H9 (cell line): Measurements from ENCODE around the gene PPP1R16B. TPM values are rescaled to one million over a fixed set of nuclear protein-coding genes. Genes with fewer than 3 reads are reported as not detected.

ENCODE experiments used
- DNase-seq: peaks from one replicate; pipeline ENCODE4 v3.0.0-alpha.2; 2017
- H2AFZ ChIP-seq: one replicate; pipeline ENCODE4 v1.6.1; 2013; ENCODE audit warnings: mild to moderate bottlenecking, low read length, control low read depth, moderate library complexity
- H2AK5ac ChIP-seq: 2 replicates; pipeline ENCODE4 v1.6.1; 2013; ENCODE audit warnings: low read length, control low read depth, mixed read lengths; ENCODE audit not compliant: insufficient read length
- H2BK120ac ChIP-seq: one replicate; pipeline ENCODE4 v1.6.1; 2013; ENCODE audit warnings: low read depth, mild to moderate bottlenecking, low read length, control low read depth, inconsistent platforms; ENCODE audit not compliant: poor library complexity, severe bottlenecking
- H2BK12ac ChIP-seq: 2 replicates; pipeline ENCODE4 v1.6.1; 2013; ENCODE audit warnings: low read length, control low read depth, mixed read lengths, low read depth; ENCODE audit not compliant: insufficient read length
- H2BK15ac ChIP-seq: 2 replicates; pipeline ENCODE4 v1.6.1; 2013; ENCODE audit warnings: low read depth, low read length, control low read depth
- H2BK20ac ChIP-seq: one replicate; pipeline ENCODE4 v1.6.1; 2013; ENCODE audit warnings: low read depth, mild to moderate bottlenecking, low read length, control low read depth, inconsistent platforms; ENCODE audit not compliant: poor library complexity, severe bottlenecking
- H2BK5ac ChIP-seq: 2 replicates; pipeline ENCODE4 v1.6.1; 2013; ENCODE audit warnings: low read length, control low read depth, mixed read lengths; ENCODE audit not compliant: insufficient read length
- H3K14ac ChIP-seq: 2 replicates; pipeline ENCODE4 v1.6.1; 2013; ENCODE audit warnings: low read length, control low read depth; ENCODE audit not compliant: insufficient read depth
- H3K18ac ChIP-seq: 2 replicates; pipeline ENCODE4 v1.6.1; 2013; ENCODE audit warnings: low read depth, mild to moderate bottlenecking, mixed read lengths, low read length, control low read depth; ENCODE audit not compliant: insufficient read length
- H3K23ac ChIP-seq: 2 replicates; pipeline ENCODE4 v1.6.1; 2013; ENCODE audit warnings: low read length, control low read depth, mixed read lengths, low read depth; ENCODE audit not compliant: insufficient read length
- H3K23me2 ChIP-seq: 2 replicates; pipeline ENCODE4 v1.6.1; 2013; ENCODE audit warnings: low read depth, mild to moderate bottlenecking, mixed read lengths, low read length, control low read depth; ENCODE audit not compliant: insufficient read length, poor library complexity, severe bottlenecking
- H3K27ac ChIP-seq: 2 replicates; pipeline ENCODE4 v1.5.1; 2013; ENCODE audit warnings: low read length, control low read depth, mixed read lengths, low read depth; ENCODE audit not compliant: insufficient read length
- H3K27me3 ChIP-seq: 2 replicates; pipeline ENCODE4 v1.6.1; 2013; ENCODE audit warnings: low read length, control low read depth, inconsistent platforms; ENCODE audit not compliant: insufficient read depth
- H3K4ac ChIP-seq: 2 replicates; pipeline ENCODE4 v1.6.1; 2013; ENCODE audit warnings: low read depth, mild to moderate bottlenecking, control low read depth, inconsistent platforms, low read length, moderate library complexity
- H3K4me1 ChIP-seq: 2 replicates; pipeline ENCODE4 v1.6.1; 2013; ENCODE audit warnings: low read length, control low read depth, inconsistent platforms; ENCODE audit not compliant: insufficient read depth
- H3K4me2 ChIP-seq: 2 replicates; pipeline ENCODE4 v1.6.1; 2013; ENCODE audit warnings: low read length, control low read depth, mixed read lengths; ENCODE audit not compliant: insufficient read length, insufficient read depth
- H3K56ac ChIP-seq: 2 replicates; pipeline ENCODE4 v1.6.1; 2013; ENCODE audit warnings: low read depth, mild to moderate bottlenecking, mixed read lengths, low read length, control low read depth; ENCODE audit not compliant: insufficient read length
- H3K79me1 ChIP-seq: 2 replicates; pipeline ENCODE4 v1.6.1; 2013; ENCODE audit warnings: low read depth, mild to moderate bottlenecking, moderate library complexity, low read length, control low read depth, inconsistent platforms; ENCODE audit not compliant: insufficient read depth, poor library complexity, severe bottlenecking
- H3K79me2 ChIP-seq: 2 replicates; pipeline ENCODE4 v1.6.1; 2013; ENCODE audit warnings: low read length, control low read depth, inconsistent platforms; ENCODE audit not compliant: insufficient read depth
- H3K9ac ChIP-seq: 2 replicates; pipeline ENCODE4 v1.6.1; 2013; ENCODE audit warnings: low read length, control low read depth, mixed read lengths; ENCODE audit not compliant: insufficient read length; ENCODE audit errors: extremely low read depth
- H3K9me3 ChIP-seq: one replicate; pipeline ENCODE4 v1.6.1; 2013; ENCODE audit warnings: low read depth, low read length, inconsistent platforms; ENCODE audit not compliant: control insufficient read depth
- H3T11ph ChIP-seq: one replicate; pipeline ENCODE4 v1.6.1; 2013; ENCODE audit warnings: mild to moderate bottlenecking, low read length, control low read depth, inconsistent platforms
- H4K20me1 ChIP-seq: one replicate; pipeline ENCODE4 v1.6.1; 2013; ENCODE audit not compliant: control insufficient read depth, insufficient read length, insufficient read depth
- H4K5ac ChIP-seq: 2 replicates; pipeline ENCODE4 v1.6.1; 2013; ENCODE audit warnings: low read depth, mild to moderate bottlenecking, mixed read lengths, low read length, control low read depth; ENCODE audit not compliant: insufficient read length
- H4K8ac ChIP-seq: replicated peaks from 2 replicates; pipeline ENCODE4 v1.6.1; 2013; ENCODE audit warnings: low read length, control low read depth, mixed read lengths, low read depth; ENCODE audit not compliant: insufficient read length
- H4K91ac ChIP-seq: 2 replicates; pipeline ENCODE4 v1.6.1; 2013; ENCODE audit warnings: low read depth, mild to moderate bottlenecking, moderate library complexity, mixed read lengths, low read length, control low read depth; ENCODE audit not compliant: insufficient read length
- H3K27ac Mint-ChIP-seq, 3 experiments: 2 replicates in 2 of 3; 3 replicates in 1 of 3; pipeline ENCODE4 v1.8.0; 2020 to 2021; ENCODE audit warnings: mixed read lengths in 3 of 3, mild to moderate bottlenecking in 1 of 3, moderate library complexity in 1 of 3
- H3K27me3 Mint-ChIP-seq: 2 replicates; pipeline ENCODE4 v1.8.0; 2021; ENCODE audit warnings: low read depth, mild to moderate bottlenecking, moderate library complexity, mixed read lengths
- H3K36me3 Mint-ChIP-seq, 3 experiments: 2 replicates in 2 of 3; 3 replicates in 1 of 3; pipeline ENCODE4 v1.8.0; 2020 to 2021; ENCODE audit warnings: low read depth in 3 of 3, mixed read lengths in 3 of 3; ENCODE audit not compliant: insufficient read depth in 1 of 3
- H3K4me1 Mint-ChIP-seq, 2 experiments: 2 replicates each; pipeline ENCODE4 v1.8.0; 2020; ENCODE audit warnings: mixed read lengths in 2 of 2
- H3K4me3 Mint-ChIP-seq, 2 experiments: 2 replicates in 1 of 2; 3 replicates in 1 of 2; pipeline ENCODE4 v1.8.0; 2020 to 2021; ENCODE audit warnings: mild to moderate bottlenecking in 2 of 2, mixed read lengths in 2 of 2, moderate library complexity in 1 of 2
- H3K9me3 Mint-ChIP-seq, 2 experiments: 2 replicates in 1 of 2; 3 replicates in 1 of 2; pipeline ENCODE4 v1.8.0; 2020; ENCODE audit warnings: mild to moderate bottlenecking in 2 of 2, mixed read lengths in 2 of 2, moderate library complexity in 1 of 2
- WGBS: extraction: QIAGEN DNeasy Blood & Tissue Kit; methylation state at CpG from one replicate; pipeline ENCODE4 v1.1.7; 2013; ENCODE audit warnings: missing lambda C conversion rate, low lambda C conversion rate, mixed read lengths; ENCODE audit not compliant: insufficient read length; ENCODE audit errors: extremely low coverage; 5-methylcytosine and 5-hydroxymethylcytosine counted together
- total RNA-seq: library from RNA; stranded (reverse); gene quantifications from 2 replicates; pipeline ENCODE4 v1.2.1, GENCODE V29; 2021
- TF ChIP-seq, protein P1 (sequence below): fragments of 200-600 bp; sonication (generic); conservative IDR thresholded peaks from 3 replicates; pipeline ENCODE4 v1.8.0; 2021; ENCODE audit warnings: antibody characterized with exemption, mild to moderate bottlenecking

The PPP1R16B gene
- total RNA-seq, 1 experiment from 2014 or later = 8.2 TPM

DNA sequence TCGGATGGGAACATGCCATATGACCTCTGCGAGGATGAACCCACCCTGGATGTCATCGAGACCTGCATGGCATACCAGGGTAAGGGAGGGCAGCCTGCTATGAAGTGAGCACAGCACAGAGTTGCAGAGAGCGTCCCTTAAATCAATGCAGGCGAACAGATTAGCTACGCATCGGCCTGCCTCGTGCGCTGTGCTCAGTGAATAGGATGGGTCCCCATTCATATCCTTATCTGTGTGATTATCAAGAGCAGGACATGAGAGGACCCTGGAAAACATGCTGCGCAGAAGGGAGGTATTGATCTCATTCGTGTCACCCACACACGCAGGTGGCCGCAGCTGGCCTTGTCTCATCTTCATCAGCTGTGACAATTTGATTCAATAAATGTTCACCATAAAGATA, 95.1 kb downstream of the PPP1R16B start:
- Mint-ChIP-seq H3K9me3 (no peaks in the 10 kb centered on the region; a peak in 1 of 5 replicates), H3K36me3 (peaks cover 11 to 25% (median 17%) of the 10 kb centered on the region in 3 experiments), H3K4me1 (no peaks in the 10 kb centered on the region), H3K4me3 (no peak overlapping the region), H3K27me3 (no peaks in the 10 kb centered on the region), H3K27ac (no peak overlapping the region)
- DNase-seq = no peak
- no peak overlapping the region for H4K91ac ChIP-seq
- no peak overlapping the region for H3K4me2 ChIP-seq
- no peaks in the 10 kb centered on the region for H3K4me1 ChIP-seq
- TF ChIP-seq, protein P1, sequence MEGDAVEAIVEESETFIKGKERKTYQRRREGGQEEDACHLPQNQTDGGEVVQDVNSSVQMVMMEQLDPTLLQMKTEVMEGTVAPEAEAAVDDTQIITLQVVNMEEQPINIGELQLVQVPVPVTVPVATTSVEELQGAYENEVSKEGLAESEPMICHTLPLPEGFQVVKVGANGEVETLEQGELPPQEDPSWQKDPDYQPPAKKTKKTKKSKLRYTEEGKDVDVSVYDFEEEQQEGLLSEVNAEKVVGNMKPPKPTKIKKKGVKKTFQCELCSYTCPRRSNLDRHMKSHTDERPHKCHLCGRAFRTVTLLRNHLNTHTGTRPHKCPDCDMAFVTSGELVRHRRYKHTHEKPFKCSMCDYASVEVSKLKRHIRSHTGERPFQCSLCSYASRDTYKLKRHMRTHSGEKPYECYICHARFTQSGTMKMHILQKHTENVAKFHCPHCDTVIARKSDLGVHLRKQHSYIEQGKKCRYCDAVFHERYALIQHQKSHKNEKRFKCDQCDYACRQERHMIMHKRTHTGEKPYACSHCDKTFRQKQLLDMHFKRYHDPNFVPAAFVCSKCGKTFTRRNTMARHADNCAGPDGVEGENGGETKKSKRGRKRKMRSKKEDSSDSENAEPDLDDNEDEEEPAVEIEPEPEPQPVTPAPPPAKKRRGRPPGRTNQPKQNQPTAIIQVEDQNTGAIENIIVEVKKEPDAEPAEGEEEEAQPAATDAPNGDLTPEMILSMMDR = no peak
- no peak overlapping the region for H4K8ac ChIP-seq
- H3K14ac ChIP-seq = no peak overlapping the region
- no peak overlapping the region for H3K23ac ChIP-seq
- no CpG with 5 or more reads among the region's 13 CpGs for WGBS
- no peak overlapping the region for H2AK5ac ChIP-seq
- H2BK5ac ChIP-seq = no peak overlapping the region
- no peaks in the 10 kb centered on the region for H3K27me3 ChIP-seq
- no peak overlapping the region for H2AFZ ChIP-seq
- no peaks in the 10 kb centered on the region for H3K9me3 ChIP-seq
- H3K23me2 ChIP-seq = no peaks in the 10 kb centered on the region
- no peaks in the 10 kb centered on the region for H3K79me1 ChIP-seq
- no peak overlapping the region for H2BK12ac ChIP-seq
- H2BK20ac ChIP-seq = no peak overlapping the region
- no peak overlapping the region for H3K9ac ChIP-seq
- H3K27ac ChIP-seq = no peak overlapping the region
- H3K18ac ChIP-seq = no peak overlapping the region
- no peak overlapping the region for H2BK15ac ChIP-seq
- H4K5ac ChIP-seq = no peak overlapping the region
- H3K4ac ChIP-seq = no peak overlapping the region
- H2BK120ac ChIP-seq = no peak overlapping the region
- H3K79me2 ChIP-seq = no peaks in the 10 kb centered on the region
- H3T11ph ChIP-seq = no peak overlapping the region
- H3K56ac ChIP-seq = no peak overlapping the region
- H4K20me1 ChIP-seq = no peaks in the 10 kb centered on the region
